MM.1S (cell line): ENCODE data around the gene RPL22L1.

Source experiments
- EZH2 ChIP-seq: fragments of 300-600 bp; sonication (generic); optimal IDR thresholded peaks from 2 replicates; pipeline ENCODE3; 2017; ENCODE audit warnings: low read depth, mild to moderate bottlenecking, antibody characterized with exemption, low read length, mixed read lengths
- TF ChIP-seq, protein P1 (sequence below): fragments of 300-600 bp; sonication (generic); IDR thresholded peaks from 2 replicates; pipeline ENCODE4 v1.5.1; 2016; ENCODE audit warnings: antibody characterized with exemption, low read length, mixed read lengths

DNA sequence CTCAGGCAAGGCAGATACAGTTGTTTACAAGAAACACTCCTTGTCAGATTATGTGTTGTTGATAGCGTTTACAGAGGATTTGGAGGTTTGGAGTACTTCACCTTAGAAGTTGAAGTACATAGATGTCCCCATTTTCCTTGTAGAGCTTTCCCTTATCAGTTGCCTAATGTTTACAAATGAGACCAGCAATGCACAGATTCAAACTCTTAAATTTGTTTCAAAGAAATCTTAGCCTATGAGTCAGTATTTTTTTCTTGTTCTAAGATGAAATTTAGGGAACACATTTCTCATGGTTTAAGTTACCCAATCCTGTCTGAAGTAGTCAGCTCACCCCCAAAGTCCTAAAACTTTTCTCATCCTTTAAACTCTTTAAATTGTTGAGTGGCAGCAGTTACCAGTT lies 44.7 kb upstream of the RPL22L1 start:
- TF ChIP-seq, protein P1, sequence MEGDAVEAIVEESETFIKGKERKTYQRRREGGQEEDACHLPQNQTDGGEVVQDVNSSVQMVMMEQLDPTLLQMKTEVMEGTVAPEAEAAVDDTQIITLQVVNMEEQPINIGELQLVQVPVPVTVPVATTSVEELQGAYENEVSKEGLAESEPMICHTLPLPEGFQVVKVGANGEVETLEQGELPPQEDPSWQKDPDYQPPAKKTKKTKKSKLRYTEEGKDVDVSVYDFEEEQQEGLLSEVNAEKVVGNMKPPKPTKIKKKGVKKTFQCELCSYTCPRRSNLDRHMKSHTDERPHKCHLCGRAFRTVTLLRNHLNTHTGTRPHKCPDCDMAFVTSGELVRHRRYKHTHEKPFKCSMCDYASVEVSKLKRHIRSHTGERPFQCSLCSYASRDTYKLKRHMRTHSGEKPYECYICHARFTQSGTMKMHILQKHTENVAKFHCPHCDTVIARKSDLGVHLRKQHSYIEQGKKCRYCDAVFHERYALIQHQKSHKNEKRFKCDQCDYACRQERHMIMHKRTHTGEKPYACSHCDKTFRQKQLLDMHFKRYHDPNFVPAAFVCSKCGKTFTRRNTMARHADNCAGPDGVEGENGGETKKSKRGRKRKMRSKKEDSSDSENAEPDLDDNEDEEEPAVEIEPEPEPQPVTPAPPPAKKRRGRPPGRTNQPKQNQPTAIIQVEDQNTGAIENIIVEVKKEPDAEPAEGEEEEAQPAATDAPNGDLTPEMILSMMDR: no peak
- TF ChIP-seq EZH2: no peak
